Amniotic epithelial cell (primary cell): ENCODE measurements around the gene CD302.
"Not testable (repeated sequence)": the region's sequence is repeated elsewhere in the genome, so short reads cannot be mapped to it uniquely, and the experiment has no call there.

Experiments used
- DNase-seq: peaks from one replicate; pipeline ENCODE4 v3.0.0-alpha.2; 2010; ENCODE audit warnings: low read depth

The CD302 gene

GRCh38 chr2:159797543-159798375 is at the start of gene CD302:
TSS of gene CD302 (minus strand) at chr2:159798208. CDS start at chr2:159798198, 10 bp downstream.
- DNase-seq = no peak

GRCh38 chr2:159846564-159846963 is 48.6 kb upstream of the CD302 start:
- DNase-seq = no peak

GRCh38 chr2:159840616-159841015 is 42.6 kb upstream of the CD302 start:
- no peak for DNase-seq

GRCh38 chr2:159832858-159833257 is 34.9 kb upstream of the CD302 start:
- DNase-seq = no peak

- DNase-seq = no peak
Measured at GRCh38 chr2:159832026-159832425, 34.0 kb upstream of the CD302 start.

- no peak for DNase-seq
Measured at GRCh38 chr2:159829376-159829775, 31.4 kb upstream of the CD302 start.

GRCh38 chr2:159828738-159829137 is 30.7 kb upstream of the CD302 start:
- DNase-seq = no peak

- DNase-seq = not testable (repeated sequence)
Measured at GRCh38 chr2:159822478-159822833, 24.4 kb upstream of the CD302 start.

- peak; percentile 5 for DNase-seq
Measured at GRCh38 chr2:159821775-159822477, 23.9 kb upstream of the CD302 start.

- DNase-seq = no peak
Measured at GRCh38 chr2:159818940-159819339, 20.9 kb upstream of the CD302 start.

GRCh38 chr2:159817283-159817682 is 19.3 kb upstream of the CD302 start:
- DNase-seq = no peak

GRCh38 chr2:159811232-159811631 is 13.2 kb upstream of the CD302 start:
- DNase-seq = no peak

- DNase-seq = peak; percentile 37
Measured at GRCh38 chr2:159808032-159808425, 10.0 kb upstream of the CD302 start.

GRCh38 chr2:159807183-159808031 is 9.4 kb upstream of the CD302 start:
- peak; percentile 53 for DNase-seq

GRCh38 chr2:159804941-159805340 is 6.9 kb upstream of the CD302 start:
- DNase-seq = no peak

GRCh38 chr2:159803235-159803962 is 5.4 kb upstream of the CD302 start:
- no peak for DNase-seq

GRCh38 chr2:159802673-159803072 is 4.7 kb upstream of the CD302 start:
- DNase-seq = no peak

- no peak for DNase-seq
Measured at GRCh38 chr2:159799833-159800232, 1.8 kb upstream of the CD302 start.

- DNase-seq = no peak
Measured at GRCh38 chr2:159798376-159798725, 343 bp upstream of the CD302 start.

GRCh38 chr2:159797225-159797542 is 824 bp downstream of the CD302 start:
- DNase-seq = no peak

GRCh38 chr2:159795841-159796690 is 1.9 kb downstream of the CD302 start:
- DNase-seq = no peak
